Colonic mucosa (tissue), 4 donors: Measurements from ENCODE around the gene STOML3. TPM values are rescaled to one million over a fixed set of nuclear protein-coding genes. Genes with fewer than 3 reads are reported as not detected.

Source experiments
- DNase-seq: peaks from one replicate; pipeline ENCODE4 v3.0.0-alpha.2; 2020
- H3K27ac ChIP-seq: fragments of 200-600 bp; one replicate; pipeline ENCODE4 v1.8.0; 2021
- H3K27me3 ChIP-seq: fragments of 200-600 bp; one replicate; pipeline ENCODE4 v1.8.0; 2021
- H3K36me3 ChIP-seq: fragments of 200-600 bp; one replicate; pipeline ENCODE4 v1.8.0; 2021
- H3K4me1 ChIP-seq: fragments of 200-600 bp; one replicate; pipeline ENCODE4 v1.8.0; 2021; ENCODE audit warnings: mild to moderate bottlenecking
- H3K4me3 ChIP-seq: fragments of 200-600 bp; one replicate; pipeline ENCODE4 v1.8.0; 2021
- H3K9ac ChIP-seq, 2 donors: one replicate each; pipeline ENCODE4 v1.7.0; 2013; ENCODE audit warnings: control low read depth in 2 of 2, low read depth in 2 of 2, low read length in 2 of 2
- H3K9me3 ChIP-seq: fragments of 200-600 bp; one replicate; pipeline ENCODE4 v1.8.0; 2021
- intact Hi-C: fragments of 100-400 bp; cut with DNase I; formaldehyde crosslinking; loops from one replicate; pipeline ENCODE4 v1.14.1; 2022
- total RNA-seq, 2 donors: library from RNA; stranded (reverse); fragmentation: NEBNext Ultra II Directional in 1 of 2; extraction: Animal tissue kit (Norgen Biotek cat#: 25700) in 1 of 2; gene quantifications; one replicate each; pipeline ENCODE4 v1.2.1, GENCODE V29; 2021
- TF ChIP-seq, protein P1 (sequence below): fragments of 200-600 bp; IDR thresholded peaks from one replicate; pipeline ENCODE4 v1.8.0; 2022; ENCODE audit warnings: antibody characterized with exemption, mild to moderate bottlenecking
- donor health status: healthy.
- donor health status: DM: no; HTN: no; CAD: no.
- donor health status: DM: no; HTN: no; CAD: no.

The STOML3 gene
- total RNA-seq, 2 donors from 2014 or later = not detected

DNA sequence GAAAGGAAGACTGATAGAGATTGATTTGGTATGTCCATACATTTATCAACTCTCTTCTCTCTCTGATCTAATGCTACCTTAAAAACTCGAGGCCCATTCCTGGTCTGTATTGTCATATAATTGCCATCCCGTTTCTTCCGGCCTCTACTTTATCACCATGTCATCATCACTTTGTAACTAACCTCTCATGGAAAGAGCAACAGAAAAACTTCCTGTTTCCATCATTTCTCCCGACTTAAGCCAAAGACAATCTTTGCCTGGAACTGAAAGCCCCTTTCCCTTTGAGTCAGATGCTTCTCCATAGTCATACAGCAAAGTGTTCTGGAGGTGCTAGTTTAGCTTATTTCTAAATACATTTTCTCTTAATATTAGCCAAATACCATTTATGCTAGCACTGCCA lies 2.8 kb upstream of the STOML3 start:
- intact Hi-C loops = no loop called here
- H3K9ac ChIP-seq = no peak overlapping the region
- TF ChIP-seq, protein P1, sequence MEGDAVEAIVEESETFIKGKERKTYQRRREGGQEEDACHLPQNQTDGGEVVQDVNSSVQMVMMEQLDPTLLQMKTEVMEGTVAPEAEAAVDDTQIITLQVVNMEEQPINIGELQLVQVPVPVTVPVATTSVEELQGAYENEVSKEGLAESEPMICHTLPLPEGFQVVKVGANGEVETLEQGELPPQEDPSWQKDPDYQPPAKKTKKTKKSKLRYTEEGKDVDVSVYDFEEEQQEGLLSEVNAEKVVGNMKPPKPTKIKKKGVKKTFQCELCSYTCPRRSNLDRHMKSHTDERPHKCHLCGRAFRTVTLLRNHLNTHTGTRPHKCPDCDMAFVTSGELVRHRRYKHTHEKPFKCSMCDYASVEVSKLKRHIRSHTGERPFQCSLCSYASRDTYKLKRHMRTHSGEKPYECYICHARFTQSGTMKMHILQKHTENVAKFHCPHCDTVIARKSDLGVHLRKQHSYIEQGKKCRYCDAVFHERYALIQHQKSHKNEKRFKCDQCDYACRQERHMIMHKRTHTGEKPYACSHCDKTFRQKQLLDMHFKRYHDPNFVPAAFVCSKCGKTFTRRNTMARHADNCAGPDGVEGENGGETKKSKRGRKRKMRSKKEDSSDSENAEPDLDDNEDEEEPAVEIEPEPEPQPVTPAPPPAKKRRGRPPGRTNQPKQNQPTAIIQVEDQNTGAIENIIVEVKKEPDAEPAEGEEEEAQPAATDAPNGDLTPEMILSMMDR = no peak
- no peaks in the 10 kb centered on the region for H3K27me3 ChIP-seq
- H3K36me3 ChIP-seq = no peaks in the 10 kb centered on the region
- H3K4me3 ChIP-seq = no peak overlapping the region
- DNase-seq = no peak
- H3K4me1 ChIP-seq = no peaks in the 10 kb centered on the region
- H3K9me3 ChIP-seq = no peaks in the 10 kb centered on the region
- no peak overlapping the region for H3K27ac ChIP-seq

GRCh38 chr13:38981096-38981495 lies 9.5 kb downstream of the STOML3 start:
- no peak for DNase-seq
- no peaks in the 10 kb centered on the region for H3K9me3 ChIP-seq
- no peak overlapping the region for H3K9ac ChIP-seq
- H3K27ac ChIP-seq = no peak overlapping the region
- H3K4me3 ChIP-seq = no peak overlapping the region
- no peaks in the 10 kb centered on the region for H3K27me3 ChIP-seq
- intact Hi-C loops = no loop called here
- TF ChIP-seq, protein P1 = no peak
- no peaks in the 10 kb centered on the region for H3K4me1 ChIP-seq
- H3K36me3 ChIP-seq = no peaks in the 10 kb centered on the region

DNA sequence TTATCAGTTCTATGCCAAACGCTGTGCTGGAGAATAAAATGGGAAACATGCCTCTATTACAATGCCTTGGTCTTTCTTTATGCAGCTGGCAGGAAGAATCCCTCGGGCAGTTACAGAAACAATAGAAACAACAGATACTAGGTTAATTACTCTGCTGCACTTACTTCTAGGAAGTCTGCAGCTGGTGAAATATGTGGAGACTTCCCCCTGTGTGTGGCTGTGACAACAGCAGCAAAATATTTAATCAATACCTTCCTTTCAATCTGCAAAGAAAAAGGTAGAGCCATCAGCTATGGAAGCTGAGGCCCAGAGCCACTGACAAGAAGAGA lies 9.9 kb downstream of the STOML3 start:
- Histone ChIP-seq H3K36me3 (no peaks in the 10 kb centered on the region), H3K4me1 (no peaks in the 10 kb centered on the region), H3K27ac (no peak overlapping the region), H3K9ac (no peak overlapping the region), H3K4me3 (no peak overlapping the region), H3K27me3 (no peaks in the 10 kb centered on the region), H3K9me3 (no peaks in the 10 kb centered on the region)
- TF ChIP-seq, protein P1 = no peak
- DNase-seq = no peak
- intact Hi-C loops = no loop called here

GRCh38 chr13:38979891-38980749 lies 10.5 kb downstream of the STOML3 start:
- Histone ChIP-seq H3K27me3 (no peaks in the 10 kb centered on the region), H3K4me3 (no peak overlapping the region), H3K9ac (no peak overlapping the region), H3K27ac (no peak overlapping the region), H3K36me3 (no peaks in the 10 kb centered on the region), H3K9me3 (no peaks in the 10 kb centered on the region), H3K4me1 (no peaks in the 10 kb centered on the region)
- no peak for DNase-seq
- intact Hi-C loops = no loop called here
- TF ChIP-seq, protein P1 = no peak

DNA sequence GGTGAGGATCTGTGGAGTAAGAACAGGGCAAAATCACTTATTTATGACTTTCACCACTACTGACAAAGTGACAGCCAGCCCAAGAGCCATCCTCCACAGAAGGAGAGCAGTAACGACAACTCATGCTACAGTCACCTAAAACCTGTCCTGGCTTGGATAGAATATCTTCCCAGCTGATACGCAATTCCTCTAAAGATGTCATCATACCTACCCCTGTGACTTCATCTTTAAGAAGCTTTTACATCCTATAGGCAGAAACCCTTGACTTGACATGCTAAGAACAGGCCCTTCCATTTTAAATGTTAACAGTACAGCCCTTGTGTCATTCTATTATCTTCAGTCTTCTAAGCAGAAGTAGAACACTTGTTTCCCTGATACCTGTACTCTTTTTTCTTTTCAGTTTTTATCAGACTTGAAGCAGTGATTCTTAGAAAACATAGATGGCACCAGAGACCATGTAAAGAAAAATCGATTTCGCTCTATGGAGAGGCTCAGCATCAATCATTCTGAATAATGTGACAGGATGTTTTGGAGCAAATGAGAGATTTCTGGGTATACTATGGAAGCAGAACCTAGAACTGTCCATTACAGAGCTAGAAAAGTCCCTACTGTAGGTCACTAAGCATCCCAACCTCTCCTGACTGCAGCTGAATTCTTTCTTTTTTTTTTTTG lies 20.1 kb downstream of the STOML3 start:
- no peak overlapping the region for H3K9ac ChIP-seq
- TF ChIP-seq, protein P1 = no peak
- H3K27me3 ChIP-seq = no peaks in the 10 kb centered on the region

More for the DNA sequence above, 20.1 kb downstream of the STOML3 start:
- H3K4me3 ChIP-seq = no peak overlapping the region
- no peak overlapping the region for H3K27ac ChIP-seq
- intact Hi-C loops = no loop called here
- no peaks in the 10 kb centered on the region for H3K4me1 ChIP-seq
- H3K36me3 ChIP-seq = no peaks in the 10 kb centered on the region
- no peaks in the 10 kb centered on the region for H3K9me3 ChIP-seq
- DNase-seq = no peak
